ENCODE results near the gene CDKN2AIP. TPM values are rescaled to one million over a fixed set of nuclear protein-coding genes. Genes with fewer than 3 reads are reported as not detected.
A peak's percentile ranks its signal among the peaks of the same experiment; 100 is the strongest.

The CDKN2AIP gene
- total RNA-seq, 4 donors from 2014 or later, result 16.1 to 25.2 (median 20.1) TPM

DNA sequence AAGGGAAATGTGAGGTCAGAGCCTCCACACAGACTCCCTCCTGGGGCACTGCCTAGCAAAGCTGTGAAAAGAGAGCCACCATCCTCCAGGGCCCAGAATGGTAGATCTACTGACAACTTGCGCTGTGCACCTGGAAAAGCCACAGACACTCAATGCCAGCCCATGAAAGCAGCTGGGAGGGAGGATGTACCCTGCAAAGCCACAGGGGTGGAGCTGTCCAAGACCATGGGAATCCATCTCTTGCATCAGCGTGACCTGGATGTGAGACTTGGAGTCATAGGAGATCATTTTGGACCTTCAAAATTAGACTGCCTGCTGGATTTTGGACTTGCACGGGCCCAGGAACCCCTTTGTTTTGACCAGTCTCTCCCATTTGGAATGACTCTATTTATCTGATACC, 22.8 kb downstream of the CDKN2AIP start:
- ATAC-seq (ENCODE audit: low FRiP score) (no peak), DNase-seq (ENCODE audit: low spot score) (no peak)
- TF ChIP-seq, protein P1, sequence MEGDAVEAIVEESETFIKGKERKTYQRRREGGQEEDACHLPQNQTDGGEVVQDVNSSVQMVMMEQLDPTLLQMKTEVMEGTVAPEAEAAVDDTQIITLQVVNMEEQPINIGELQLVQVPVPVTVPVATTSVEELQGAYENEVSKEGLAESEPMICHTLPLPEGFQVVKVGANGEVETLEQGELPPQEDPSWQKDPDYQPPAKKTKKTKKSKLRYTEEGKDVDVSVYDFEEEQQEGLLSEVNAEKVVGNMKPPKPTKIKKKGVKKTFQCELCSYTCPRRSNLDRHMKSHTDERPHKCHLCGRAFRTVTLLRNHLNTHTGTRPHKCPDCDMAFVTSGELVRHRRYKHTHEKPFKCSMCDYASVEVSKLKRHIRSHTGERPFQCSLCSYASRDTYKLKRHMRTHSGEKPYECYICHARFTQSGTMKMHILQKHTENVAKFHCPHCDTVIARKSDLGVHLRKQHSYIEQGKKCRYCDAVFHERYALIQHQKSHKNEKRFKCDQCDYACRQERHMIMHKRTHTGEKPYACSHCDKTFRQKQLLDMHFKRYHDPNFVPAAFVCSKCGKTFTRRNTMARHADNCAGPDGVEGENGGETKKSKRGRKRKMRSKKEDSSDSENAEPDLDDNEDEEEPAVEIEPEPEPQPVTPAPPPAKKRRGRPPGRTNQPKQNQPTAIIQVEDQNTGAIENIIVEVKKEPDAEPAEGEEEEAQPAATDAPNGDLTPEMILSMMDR (IDR thresholded peaks at IDR 0.05), result no peak

DNA sequence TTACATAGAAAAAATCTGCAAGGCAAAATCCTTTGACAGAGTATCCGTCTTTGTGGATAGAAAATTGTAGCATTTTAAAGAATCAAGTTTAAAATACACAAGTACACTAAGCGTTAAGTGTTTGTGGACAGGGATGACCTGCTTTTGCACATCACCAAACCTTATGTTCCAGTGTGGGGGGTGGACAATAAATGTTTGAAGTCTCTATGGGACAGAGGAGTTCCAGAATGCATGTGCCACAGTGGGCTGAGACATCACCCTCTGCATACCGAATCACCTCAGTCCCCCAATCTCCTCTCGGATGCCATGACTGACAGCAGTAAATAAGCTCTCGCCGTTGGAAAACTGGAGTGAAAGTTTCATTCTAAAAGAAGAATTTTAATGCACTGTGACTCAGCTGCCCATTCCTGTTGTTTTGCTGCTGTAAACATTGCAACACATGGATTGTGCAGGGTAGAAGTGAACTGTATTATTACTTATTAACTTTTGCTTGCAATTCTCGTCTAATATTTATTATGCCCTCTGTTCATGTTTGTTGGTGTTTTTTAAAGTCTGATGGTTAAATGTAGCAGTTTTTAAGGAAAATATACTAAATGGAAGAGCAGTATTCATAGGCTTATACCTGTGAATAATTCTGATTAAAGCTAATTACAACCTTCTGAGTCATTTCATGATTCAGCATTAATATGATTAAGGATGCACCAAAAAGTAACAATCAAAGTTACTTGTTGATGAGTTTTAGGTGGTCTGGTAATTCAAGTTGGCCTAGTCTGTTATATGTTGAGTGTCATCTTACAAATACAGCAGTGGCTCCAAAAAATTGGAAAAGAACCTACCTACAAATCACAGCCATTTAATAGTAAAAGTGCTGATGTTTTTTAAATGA, 24.0 kb downstream of the CDKN2AIP start:
- ATAC-seq (ENCODE audit: low FRiP score) (no peak), DNase-seq (ENCODE audit: low spot score) (no peak)

DNA sequence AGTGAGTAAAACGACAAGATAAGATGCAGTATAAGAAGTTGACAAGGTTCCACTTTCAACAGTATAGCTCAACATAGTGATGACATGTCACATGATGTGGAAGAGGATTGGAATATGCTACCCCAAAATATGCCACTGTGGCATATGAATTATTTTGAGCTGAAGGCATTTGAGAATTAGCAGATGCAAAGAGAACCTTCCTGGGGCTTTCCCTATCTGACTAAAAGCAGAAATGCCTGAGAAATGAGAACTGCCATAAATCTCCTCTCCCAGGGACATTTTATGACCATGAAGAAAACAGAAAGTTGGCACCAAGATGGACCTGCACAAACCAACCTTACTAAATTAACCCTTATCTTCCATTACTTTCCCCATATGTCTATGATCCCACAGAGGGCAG, 24.8 kb downstream of the CDKN2AIP start:
- DNase-seq (ENCODE audit: low spot score) (no peak), ATAC-seq (ENCODE audit: low FRiP score) (no peak)
- TF ChIP-seq, protein P1 (IDR thresholded peaks at IDR 0.05), result no peak

More for the DNA sequence above, 24.0 kb downstream of the CDKN2AIP start:
- TF ChIP-seq, protein P1 (IDR thresholded peaks at IDR 0.05), result no peak

DNA sequence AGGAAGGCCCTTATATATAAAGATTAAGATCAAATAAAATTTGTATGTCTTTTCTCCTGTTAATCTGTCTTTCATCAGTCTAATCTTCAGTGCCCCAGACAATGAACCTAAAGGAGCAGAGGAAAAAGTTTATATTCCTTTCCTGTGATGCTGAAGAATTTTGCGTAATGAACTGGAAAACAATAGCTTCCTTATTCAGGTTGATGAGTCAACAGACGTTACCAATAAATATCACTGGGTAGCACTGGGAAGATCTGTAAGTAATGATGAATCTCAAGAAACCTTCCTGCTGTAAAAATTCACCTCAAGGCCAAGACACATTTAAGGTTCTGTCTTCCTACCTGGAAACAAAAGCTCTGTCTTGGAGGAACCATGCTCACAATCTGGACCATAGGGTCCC, 25.5 kb downstream of the CDKN2AIP start:
- no peak for ATAC-seq (ENCODE audit: low FRiP score)
- TF ChIP-seq, protein P1 (IDR thresholded peaks at IDR 0.05), result no peak

DNA sequence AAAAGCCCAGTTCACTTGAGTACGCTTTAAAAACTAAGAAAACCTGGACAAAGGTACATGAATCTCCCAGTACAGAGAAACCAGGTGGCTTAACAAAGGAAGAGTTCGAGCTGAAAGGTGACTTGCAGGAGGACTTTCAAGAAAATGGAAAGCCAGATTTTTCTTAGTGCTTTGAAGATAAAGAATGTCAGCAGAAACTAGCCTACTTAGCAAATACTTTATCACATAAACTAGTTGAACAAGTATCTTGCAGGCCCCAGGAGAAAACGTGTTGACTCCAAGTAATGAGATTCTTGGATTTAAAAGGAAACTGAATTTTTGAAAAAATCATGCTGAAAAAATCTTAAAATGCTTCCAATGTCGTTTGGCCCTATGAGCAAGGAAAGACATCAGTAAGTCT, 26.4 kb downstream of the CDKN2AIP start:
- TF ChIP-seq, protein P1 (IDR thresholded peaks at IDR 0.05), result no peak
- ATAC-seq (ENCODE audit: low FRiP score), result no peak
- DNase-seq (ENCODE audit: low spot score), result no peak

More for the DNA sequence above, 25.5 kb downstream of the CDKN2AIP start:
- DNase-seq (ENCODE audit: low spot score), result no peak

DNA sequence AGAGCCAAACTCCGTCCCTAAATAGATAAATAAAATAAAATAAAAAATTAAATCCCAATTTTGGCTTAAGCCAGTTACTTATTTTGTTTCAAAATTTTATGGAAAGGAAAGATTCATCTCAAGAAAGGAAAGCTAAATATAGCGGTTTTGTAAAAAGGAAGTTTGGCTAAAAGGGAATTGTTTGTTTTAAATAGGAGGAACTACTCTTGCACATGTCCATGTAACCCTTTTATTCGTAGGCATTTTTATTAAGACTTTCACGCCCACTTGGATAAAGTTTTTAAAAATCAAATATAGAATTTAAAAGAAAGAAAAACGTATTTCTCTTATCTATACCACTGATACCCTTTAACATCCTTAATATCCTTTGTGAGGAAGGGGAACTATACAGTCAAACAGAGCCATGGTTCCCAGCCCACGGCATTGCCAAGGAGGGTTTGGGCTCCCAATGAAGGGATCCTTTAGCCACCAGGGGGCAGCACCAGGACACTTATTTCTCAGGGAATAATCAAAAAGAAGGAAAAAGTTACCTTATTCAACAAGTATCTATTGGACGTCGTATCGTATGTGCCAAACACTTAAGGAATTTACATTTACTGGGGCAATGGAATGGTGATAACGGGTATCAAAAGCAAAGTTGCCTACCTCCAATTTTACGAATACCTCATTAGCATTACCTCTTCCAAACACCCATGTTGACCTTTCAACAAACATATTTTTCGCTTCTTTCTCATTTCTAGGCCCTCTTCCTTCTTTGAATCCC, 27.7 kb downstream of the CDKN2AIP start:
- DNase-seq (ENCODE audit: low spot score), result peak; percentile 100

More for the DNA sequence above, 27.7 kb downstream of the CDKN2AIP start:
- TF ChIP-seq, protein P1 (IDR thresholded peaks at IDR 0.05), result peak in 2 of 3 donors; percentile 23 to 55
- peak; percentile 84 for ATAC-seq (ENCODE audit: low FRiP score)

All from omental fat pad (tissue), 4 donors.